Measurements from ENCODE around the gene LSS. TPM values are rescaled to one million over a fixed set of nuclear protein-coding genes. Genes with fewer than 3 reads are reported as not detected.

Gene LSS
- total and polyA plus RNA-seq, 2 experiments from 2014 or later = 55.0 to 237 TPM

DNA sequence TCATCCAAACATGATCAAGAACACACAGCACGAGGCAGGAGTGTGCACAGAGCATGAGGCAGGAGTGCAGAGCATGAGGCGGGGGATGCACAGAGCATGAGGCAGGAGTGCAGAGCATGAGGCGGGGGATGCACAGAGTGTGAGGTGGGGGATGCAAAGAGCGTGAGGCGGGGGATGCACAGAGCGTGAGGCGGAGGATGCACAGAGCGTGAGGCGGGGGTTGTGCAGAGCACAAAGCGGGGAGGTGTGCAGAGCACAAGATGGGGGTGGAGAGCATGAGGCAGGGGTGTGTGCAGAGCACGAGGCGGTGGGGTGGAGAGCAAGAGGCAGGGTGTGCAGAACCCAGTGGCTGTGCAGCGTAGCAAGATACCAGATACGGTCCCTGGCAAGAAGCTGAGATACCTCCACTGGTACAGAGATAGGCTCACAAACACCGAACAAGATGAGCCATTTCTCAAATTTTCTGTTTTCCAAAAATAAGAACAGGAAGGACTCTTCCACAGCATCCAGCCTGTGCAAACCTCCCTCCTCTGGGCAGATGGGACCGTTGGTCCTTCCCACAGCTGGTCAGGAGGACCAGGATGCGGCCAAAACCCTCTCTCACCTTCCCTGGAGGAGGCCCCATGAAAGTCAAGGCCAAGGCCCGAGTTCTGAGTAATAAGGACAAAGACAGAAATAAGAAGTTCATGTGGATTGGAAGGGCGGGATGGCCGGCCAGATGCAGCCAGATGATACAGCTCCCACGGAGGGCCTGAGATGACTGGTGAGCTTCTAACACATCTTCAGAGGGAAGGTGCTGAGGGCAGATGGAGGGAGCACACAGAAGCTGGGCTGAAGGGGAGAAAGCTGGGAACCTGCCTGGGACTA is 56.3 kb downstream of the LSS start:
- Histone ChIP-seq H3K36me3 (ENCODE audit: insufficient read depth) (no peaks in the 10 kb centered on the region; the same call in 1 of the 2 replicates), H3F3A (replicated peaks; ENCODE audit: low read depth) (no peaks in the 10 kb centered on the region), H3K4me2 (no peak overlapping the region), H3K79me2 (replicated peaks; ENCODE audit: insufficient read depth) (peaks cover 50% of the 10 kb centered on the region), H3K9me2 (ENCODE audit: insufficient read depth) (no peaks in the 10 kb centered on the region), H3K4me1 (ENCODE audit: insufficient read depth) (no peaks in the 10 kb centered on the region), H2AFZ (no peak overlapping the region), H3K27me3 (ENCODE audit: insufficient read depth) (no peaks in the 10 kb centered on the region), H3K4me3 (no peak overlapping the region), H3K27ac (ENCODE audit: low read depth) (no peak overlapping the region), H4K20me1 (replicated peaks; ENCODE audit: insufficient read depth) (peaks cover 13% of the 10 kb centered on the region; the same call in 1 of the 2 replicates)
- ATAC-seq (no peak), DNase-seq (ENCODE audit: low spot score) (no peak)
- H3K9me3 Mint-ChIP-seq = peaks cover 10% of the 10 kb centered on the region; the same call in 2 of the 3 replicates
- peaks cover 11% of the 10 kb centered on the region for H3K4me1 Mint-ChIP-seq
- H3K36me3 Mint-ChIP-seq (ENCODE audit: low read depth) = peaks cover 28% of the 10 kb centered on the region; the same call in 2 of the 3 replicates
- H3K27me3 Mint-ChIP-seq (ENCODE audit: insufficient read depth, low read depth, poor library complexity) = peaks cover 7% of the 10 kb centered on the region
- H3K27ac Mint-ChIP-seq = no peak overlapping the region
- no peak overlapping the region for H3K4me3 Mint-ChIP-seq
- TF ChIP-seq ZNF331 (CRISPR knock-in tag; IDR thresholded peaks at IDR 0.05; ENCODE audit: low read depth) (no peak), JUNB (IDR thresholded peaks at IDR 0.05; ENCODE audit: unreplicated experiment) (no peak), ZNF114 (CRISPR knock-in tag; IDR thresholded peaks at IDR 0.05) (no peak), NANOG (IDR thresholded peaks at IDR 0.05; ENCODE audit: borderline replicate concordance) (no peak), CREB1 (CRISPR knock-in tag; IDR thresholded peaks at IDR 0.05; ENCODE audit: low read depth) (no peak), EZH2 (IDR thresholded peaks at IDR 0.05; ENCODE audit: low read depth, unreplicated experiment) (no peak), POLR2AphosphoS5 (IDR thresholded peaks at IDR 0.05; ENCODE audit: low read depth) (no peak)
- TF ChIP-seq, protein P1, sequence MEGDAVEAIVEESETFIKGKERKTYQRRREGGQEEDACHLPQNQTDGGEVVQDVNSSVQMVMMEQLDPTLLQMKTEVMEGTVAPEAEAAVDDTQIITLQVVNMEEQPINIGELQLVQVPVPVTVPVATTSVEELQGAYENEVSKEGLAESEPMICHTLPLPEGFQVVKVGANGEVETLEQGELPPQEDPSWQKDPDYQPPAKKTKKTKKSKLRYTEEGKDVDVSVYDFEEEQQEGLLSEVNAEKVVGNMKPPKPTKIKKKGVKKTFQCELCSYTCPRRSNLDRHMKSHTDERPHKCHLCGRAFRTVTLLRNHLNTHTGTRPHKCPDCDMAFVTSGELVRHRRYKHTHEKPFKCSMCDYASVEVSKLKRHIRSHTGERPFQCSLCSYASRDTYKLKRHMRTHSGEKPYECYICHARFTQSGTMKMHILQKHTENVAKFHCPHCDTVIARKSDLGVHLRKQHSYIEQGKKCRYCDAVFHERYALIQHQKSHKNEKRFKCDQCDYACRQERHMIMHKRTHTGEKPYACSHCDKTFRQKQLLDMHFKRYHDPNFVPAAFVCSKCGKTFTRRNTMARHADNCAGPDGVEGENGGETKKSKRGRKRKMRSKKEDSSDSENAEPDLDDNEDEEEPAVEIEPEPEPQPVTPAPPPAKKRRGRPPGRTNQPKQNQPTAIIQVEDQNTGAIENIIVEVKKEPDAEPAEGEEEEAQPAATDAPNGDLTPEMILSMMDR (conservative IDR thresholded peaks at IDR 0.05; ENCODE audit: low read depth in 2 of 2) = no peak
- TF ChIP-seq, protein P2, sequence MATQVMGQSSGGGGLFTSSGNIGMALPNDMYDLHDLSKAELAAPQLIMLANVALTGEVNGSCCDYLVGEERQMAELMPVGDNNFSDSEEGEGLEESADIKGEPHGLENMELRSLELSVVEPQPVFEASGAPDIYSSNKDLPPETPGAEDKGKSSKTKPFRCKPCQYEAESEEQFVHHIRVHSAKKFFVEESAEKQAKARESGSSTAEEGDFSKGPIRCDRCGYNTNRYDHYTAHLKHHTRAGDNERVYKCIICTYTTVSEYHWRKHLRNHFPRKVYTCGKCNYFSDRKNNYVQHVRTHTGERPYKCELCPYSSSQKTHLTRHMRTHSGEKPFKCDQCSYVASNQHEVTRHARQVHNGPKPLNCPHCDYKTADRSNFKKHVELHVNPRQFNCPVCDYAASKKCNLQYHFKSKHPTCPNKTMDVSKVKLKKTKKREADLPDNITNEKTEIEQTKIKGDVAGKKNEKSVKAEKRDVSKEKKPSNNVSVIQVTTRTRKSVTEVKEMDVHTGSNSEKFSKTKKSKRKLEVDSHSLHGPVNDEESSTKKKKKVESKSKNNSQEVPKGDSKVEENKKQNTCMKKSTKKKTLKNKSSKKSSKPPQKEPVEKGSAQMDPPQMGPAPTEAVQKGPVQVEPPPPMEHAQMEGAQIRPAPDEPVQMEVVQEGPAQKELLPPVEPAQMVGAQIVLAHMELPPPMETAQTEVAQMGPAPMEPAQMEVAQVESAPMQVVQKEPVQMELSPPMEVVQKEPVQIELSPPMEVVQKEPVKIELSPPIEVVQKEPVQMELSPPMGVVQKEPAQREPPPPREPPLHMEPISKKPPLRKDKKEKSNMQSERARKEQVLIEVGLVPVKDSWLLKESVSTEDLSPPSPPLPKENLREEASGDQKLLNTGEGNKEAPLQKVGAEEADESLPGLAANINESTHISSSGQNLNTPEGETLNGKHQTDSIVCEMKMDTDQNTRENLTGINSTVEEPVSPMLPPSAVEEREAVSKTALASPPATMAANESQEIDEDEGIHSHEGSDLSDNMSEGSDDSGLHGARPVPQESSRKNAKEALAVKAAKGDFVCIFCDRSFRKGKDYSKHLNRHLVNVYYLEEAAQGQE (IDR thresholded peaks at IDR 0.05; ENCODE audit: unreplicated experiment) = no peak
